ENCODE results near the gene DPH5.

The DPH5 gene

GRCh38 chr1:100942304-100943046, 83.1 kb downstream of the DPH5 start:
- TF ChIP-seq GATA2 (IDR thresholded peaks at IDR 0.05; ENCODE audit: low read depth, low read length) (no peak), GATA3 (IDR thresholded peaks at IDR 0.05; ENCODE audit: low read depth, low read length) (no peak)

- TF ChIP-seq GATA2 (IDR thresholded peaks at IDR 0.05; ENCODE audit: low read depth, low read length) (no peak), GATA3 (IDR thresholded peaks at IDR 0.05; ENCODE audit: low read depth, low read length) (no peak)
Measured at GRCh38 chr1:100941580-100942216, 83.9 kb downstream of the DPH5 start.

- no peak for TF ChIP-seq GATA3 (IDR thresholded peaks at IDR 0.05; ENCODE audit: low read depth, low read length)
- TF ChIP-seq GATA2 (IDR thresholded peaks at IDR 0.05; ENCODE audit: low read depth, low read length), result no peak
Measured at GRCh38 chr1:100941098-100941527, 84.5 kb downstream of the DPH5 start.
